ENCODE results near the gene RAPGEF1.

The RAPGEF1 gene

DNA sequence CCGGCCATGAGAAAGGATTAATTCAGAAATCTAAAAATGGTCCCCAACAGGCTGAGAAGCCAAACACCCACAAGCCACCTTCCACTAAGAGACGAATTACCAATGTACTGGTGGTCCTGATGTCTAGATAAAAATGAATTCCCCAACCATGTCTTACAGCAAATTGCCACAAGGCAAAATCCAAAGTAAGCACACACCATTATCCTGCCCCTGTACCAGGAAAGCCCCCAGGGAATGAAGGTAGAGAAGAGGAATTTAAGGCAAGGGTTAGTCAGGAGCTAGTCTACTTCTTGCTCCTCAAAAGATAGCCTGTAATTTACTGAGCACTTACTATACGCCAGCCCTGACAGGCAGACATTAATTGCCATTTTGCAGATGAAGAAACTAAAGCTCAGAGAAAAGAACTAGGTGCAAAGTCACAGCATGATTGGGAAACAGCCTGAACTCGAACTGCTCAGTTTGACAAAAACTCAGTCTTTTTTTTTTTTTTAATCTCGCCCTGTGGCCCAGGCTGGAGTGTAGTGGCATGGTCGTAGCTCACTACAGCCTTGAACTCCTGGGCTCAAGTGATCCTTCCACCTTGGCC is 64.3 kb downstream of the RAPGEF1 start:
- ChIA-PET CTCF (interaction anchor here (0.7 kb wide), 1 partner anchor 65 kb away, joined by 3 read pairs; the partner anchor contains the start of gene RAPGEF1), POLR2A (no interaction called here)
- TF ChIP-seq, protein P1, sequence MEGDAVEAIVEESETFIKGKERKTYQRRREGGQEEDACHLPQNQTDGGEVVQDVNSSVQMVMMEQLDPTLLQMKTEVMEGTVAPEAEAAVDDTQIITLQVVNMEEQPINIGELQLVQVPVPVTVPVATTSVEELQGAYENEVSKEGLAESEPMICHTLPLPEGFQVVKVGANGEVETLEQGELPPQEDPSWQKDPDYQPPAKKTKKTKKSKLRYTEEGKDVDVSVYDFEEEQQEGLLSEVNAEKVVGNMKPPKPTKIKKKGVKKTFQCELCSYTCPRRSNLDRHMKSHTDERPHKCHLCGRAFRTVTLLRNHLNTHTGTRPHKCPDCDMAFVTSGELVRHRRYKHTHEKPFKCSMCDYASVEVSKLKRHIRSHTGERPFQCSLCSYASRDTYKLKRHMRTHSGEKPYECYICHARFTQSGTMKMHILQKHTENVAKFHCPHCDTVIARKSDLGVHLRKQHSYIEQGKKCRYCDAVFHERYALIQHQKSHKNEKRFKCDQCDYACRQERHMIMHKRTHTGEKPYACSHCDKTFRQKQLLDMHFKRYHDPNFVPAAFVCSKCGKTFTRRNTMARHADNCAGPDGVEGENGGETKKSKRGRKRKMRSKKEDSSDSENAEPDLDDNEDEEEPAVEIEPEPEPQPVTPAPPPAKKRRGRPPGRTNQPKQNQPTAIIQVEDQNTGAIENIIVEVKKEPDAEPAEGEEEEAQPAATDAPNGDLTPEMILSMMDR (IDR thresholded peaks at IDR 0.05; ENCODE audit: insufficient read depth, low read length, missing control alignments) = no peak
- H3K4me3 ChIP-seq (ENCODE audit: low read depth, low read length) = no peak overlapping the region
- no peak for DNase-seq (ENCODE audit: low read depth, low spot score)

DNA sequence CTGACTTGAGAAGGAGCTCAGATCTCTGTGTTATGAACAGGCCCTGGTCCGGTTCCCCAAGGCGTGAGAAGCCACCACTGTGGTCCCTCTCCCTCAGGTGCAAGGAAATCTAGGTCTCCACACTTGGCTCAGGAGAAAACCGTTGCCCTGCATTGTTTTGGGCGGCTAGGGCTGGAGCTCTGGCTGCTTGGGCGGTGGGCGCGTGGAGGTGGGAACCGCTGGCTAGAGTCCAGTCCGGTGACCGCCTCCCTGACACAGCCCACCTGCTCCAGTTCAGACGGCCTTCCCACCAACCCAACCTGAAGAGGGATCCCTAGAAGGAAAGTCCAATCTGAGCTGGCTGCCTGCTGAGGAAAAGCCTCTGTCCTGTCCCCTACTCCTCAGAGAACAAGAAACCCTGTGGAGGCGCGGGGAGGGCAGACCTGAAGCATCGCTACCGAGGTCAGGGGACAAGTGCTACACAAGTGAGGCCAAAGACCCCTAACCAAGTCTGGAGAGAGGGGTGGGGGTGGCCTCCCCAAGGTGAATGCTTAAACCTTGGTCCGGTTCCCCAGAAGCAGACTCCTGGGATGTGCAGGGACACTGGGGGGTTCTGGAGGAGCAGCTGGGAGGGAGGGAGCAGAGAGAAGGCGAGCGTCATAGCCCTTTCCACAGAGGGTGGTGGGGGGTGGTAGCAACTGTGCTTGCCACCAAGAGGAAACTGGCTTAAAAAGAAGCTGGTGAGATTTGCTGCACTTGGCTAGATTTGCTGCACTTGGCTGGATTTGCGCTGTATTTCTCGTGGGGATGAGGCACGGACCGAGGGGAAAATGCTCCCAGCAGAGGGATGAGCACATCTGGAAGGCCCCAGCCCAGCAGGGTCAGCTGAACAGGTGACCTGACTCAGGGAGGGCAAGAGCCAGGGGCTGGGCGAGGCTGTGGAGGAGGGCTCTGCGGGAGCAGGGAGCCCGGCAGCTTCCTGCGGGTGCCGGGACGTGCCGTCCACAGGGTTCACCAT is 65.2 kb downstream of the RAPGEF1 start:
- TF ChIP-seq, protein P1 (IDR thresholded peaks at IDR 0.05; ENCODE audit: insufficient read depth, low read length, missing control alignments) = no peak
- H3K4me3 ChIP-seq (ENCODE audit: low read depth, low read length) = no peak overlapping the region
- ChIA-PET CTCF (interaction anchor here (0.7 to 0.9 kb wide), 2 partner anchors 12 to 65 kb away, joined by 3 read pairs; partner anchors contain the start of gene RAPGEF1), POLR2A (no interaction called here)
- no peak for DNase-seq (ENCODE audit: low read depth, low spot score)

DNA sequence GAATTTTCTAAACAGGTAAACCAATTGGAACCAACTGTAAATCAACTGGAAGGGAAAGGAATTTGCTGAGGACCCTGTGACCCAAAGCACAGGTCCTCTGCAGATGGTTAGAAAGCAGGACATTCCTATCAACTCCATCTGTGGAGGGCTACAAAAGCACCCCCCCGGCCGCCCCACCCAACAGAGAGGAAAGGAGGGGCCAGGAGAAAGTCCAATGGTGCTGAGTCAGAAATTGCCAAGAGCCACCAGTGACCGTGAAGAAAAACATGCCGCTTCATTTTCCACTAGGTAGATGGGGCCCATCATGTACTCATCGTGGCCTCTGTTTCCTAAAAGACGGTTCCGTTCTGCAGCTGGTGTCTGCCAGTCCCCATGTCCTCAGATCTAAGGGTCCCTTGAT is 66.3 kb downstream of the RAPGEF1 start:
- TF ChIP-seq, protein P1 (IDR thresholded peaks at IDR 0.05; ENCODE audit: insufficient read depth, low read length, missing control alignments) = no peak
- POLR2A ChIA-PET = no interaction called here
- CTCF ChIA-PET = interaction anchor here (0.9 kb wide), 1 partner anchor 10 kb away, joined by 3 read pairs; no protein-coding TSS in a partner anchor
- H3K4me3 ChIP-seq (ENCODE audit: low read depth, low read length) = no peak overlapping the region
- DNase-seq (ENCODE audit: low read depth, low spot score) = no peak

DNA sequence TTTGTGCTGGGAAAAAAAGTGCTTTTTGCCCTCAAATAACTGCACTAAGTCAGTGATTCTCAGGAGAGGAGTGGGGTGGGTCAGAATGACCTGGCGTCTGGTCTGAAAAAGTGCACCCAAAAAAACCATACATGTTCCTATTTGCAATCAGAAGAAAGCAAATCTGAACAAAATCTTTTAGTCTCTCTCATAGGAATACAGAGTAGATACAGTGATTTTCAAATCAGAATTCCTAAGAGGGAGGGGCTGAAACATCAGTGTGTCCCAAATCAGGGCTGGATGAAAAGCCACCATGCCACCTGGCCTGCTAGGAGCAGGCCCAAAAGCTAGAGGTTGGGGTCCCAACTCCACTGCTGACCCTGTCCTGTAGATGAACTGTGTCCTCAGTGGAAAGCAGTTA is 66.8 kb downstream of the RAPGEF1 start:
- CTCF ChIA-PET = no interaction called here
- DNase-seq (ENCODE audit: low read depth, low spot score) = no peak
- H3K4me3 ChIP-seq (ENCODE audit: low read depth, low read length) = no peak overlapping the region
- POLR2A ChIA-PET = no interaction called here
- TF ChIP-seq, protein P1 (IDR thresholded peaks at IDR 0.05; ENCODE audit: insufficient read depth, low read length, missing control alignments) = no peak

DNA sequence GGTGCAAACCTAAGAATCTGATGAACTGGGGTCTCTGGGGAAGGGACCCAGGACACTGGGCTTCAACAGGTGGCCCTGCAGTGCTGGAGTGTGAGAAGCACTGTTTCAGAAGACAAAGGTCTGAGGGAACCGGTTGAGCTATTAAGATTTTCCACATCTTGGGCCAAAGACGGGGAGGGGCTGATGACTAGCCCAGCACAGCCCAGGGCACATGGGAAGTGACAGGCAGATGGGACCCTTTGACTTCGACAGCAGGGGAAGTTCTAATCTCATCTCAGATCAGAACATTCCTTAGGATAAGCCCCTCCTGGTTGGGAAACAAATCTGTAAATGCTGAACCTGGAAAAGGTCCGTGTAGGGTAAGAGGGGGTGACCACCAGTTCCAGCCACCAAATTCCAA is 67.4 kb downstream of the RAPGEF1 start:
- no peak for DNase-seq (ENCODE audit: low read depth, low spot score)
- ChIA-PET CTCF (no interaction called here), POLR2A (no interaction called here)
- no peak overlapping the region for H3K4me3 ChIP-seq (ENCODE audit: low read depth, low read length)
- TF ChIP-seq, protein P1 (IDR thresholded peaks at IDR 0.05; ENCODE audit: insufficient read depth, low read length, missing control alignments) = no peak

DNA sequence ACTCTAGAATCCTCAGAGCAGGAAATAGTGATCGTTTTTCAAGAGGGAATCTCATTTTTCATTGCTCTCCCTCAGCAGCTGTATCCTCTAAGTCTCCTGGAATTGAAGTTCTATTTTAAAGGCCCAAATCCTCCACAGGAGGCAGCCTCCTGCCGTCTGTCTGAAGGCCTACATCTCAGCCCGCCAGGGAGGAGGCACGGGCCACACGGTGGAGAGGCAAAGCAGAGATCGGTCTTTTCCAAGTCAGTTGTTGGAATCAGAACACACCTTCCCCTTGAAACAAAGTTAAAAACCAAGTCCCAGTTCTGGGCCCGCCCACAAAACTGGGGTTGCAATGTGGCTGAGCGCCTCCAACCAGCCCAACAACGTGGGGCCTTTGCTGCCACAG is 68.7 kb downstream of the RAPGEF1 start:
- POLR2A ChIA-PET = no interaction called here

More for the DNA sequence above, 68.7 kb downstream of the RAPGEF1 start:
- no peak overlapping the region for H3K4me3 ChIP-seq (ENCODE audit: low read depth, low read length)
- DNase-seq (ENCODE audit: low read depth, low spot score) = no peak
- TF ChIP-seq, protein P1 (IDR thresholded peaks at IDR 0.05; ENCODE audit: insufficient read depth, low read length, missing control alignments) = no peak
- CTCF ChIA-PET = no interaction called here
